NCI-H146 (cell line): ENCODE data around the gene PDZD2.
"Not testable (repeated sequence)": the region's sequence is repeated elsewhere in the genome, so short reads cannot be mapped to it uniquely, and the experiment has no call there.

Experiments used
- DNase-seq: peaks from one replicate; lab custom pipeline; 2025; lab: John Stamatoyannopoulos, UW

PDZD2 gene

DNA sequence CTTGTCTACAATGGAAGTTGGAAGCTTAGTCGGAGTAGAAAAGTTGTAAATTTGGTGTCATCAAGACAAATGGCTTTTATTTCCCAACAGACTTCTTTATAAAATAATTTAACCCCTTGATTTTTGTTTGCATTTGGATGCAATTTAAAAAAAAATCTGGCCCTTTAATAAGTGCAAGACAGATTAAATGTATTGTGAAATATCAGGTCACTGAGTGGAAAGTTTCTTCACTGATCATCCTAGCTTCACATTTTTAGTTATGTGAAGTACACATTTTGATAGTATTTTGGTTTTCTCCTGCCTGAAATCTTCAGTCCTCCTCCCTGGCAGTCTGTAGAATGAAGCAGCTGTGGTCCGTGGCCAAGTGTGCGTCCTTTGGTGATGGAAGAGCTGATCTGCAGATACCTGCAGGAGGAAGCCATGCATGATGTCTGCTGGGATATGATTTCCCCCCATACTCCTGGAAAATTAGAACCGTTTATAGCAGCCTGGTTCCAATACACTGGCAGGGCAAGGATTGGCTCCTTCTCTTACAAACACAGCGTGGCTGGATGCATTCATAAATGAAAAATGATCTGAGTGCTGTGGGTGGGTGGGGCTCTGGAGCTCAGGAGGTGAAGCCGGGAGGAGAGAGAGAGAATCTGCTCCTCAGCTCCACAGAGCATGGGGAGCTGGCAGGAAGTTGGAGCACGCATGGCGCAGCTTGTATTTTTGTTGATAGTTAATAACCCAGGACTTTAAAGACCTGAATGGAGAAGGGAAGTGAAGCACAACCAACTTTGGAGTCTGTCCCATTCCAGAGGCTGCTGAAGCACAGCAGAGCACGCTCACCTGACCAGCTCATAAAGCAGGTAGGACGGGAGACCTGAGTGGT, 296.8 kb downstream of the PDZD2 start:
- no peak for DNase-seq

DNA sequence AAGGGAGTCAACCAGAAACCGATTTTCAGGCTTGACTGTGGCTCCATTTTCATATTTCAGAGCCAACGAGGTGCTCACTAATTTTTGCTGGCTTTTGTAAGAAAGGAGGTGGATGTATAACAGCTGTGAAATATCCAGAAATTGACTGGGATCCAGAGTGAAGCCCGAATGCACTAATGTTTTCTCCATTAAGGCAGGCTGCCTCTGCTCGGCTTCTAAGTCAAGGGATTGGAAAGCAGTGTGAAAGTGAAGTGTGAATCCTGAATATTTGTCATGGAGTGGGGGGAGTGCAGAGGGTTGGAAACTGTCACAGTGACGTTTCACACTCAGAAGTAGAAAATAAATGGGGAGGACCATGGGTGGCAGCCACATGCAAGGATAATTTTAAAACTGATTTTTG, 297.8 kb downstream of the PDZD2 start:
- DNase-seq = no peak

GRCh38 chr5:31937226-31937625, 298.3 kb downstream of the PDZD2 start:
- DNase-seq = no peak

DNA sequence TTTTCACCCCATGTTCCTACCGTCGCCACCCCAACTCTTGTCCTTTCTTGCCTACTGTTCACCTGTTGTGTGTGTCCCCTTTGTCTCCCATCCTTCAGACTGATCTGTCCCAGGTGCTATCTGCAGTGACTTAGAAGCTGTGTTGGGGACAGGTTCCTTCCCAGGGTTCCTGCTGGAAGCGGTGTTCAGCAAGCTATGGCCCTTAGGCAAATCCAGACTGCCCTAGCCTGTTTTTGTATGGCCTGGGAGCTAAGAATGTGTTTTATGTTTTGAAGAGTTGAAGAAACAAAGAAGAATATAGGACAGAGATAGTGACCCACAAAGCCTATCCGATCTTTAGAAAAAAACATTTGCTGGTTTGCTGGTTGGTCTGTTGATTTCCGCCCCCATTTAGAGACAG, 298.8 kb downstream of the PDZD2 start:
- DNase-seq = no peak

DNA sequence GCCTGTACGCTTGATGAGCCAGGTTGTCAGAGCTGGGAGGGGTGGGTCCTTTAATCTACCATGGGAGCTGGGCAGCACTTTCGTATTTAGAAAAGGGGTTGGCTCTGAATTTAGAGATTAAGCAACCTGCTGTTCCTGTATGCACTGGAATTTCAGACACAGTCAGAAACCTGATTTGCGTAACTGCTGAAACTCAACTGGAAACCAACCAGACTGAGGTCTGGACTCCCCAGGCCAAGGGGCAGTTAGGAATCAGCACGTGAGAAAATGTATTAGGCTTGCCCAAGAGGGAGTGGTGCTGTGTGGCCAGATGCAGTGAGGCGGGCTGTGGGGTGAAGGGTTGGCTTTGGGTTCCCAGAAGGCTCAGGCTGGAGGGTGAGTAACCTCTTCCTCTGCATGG, 300.2 kb downstream of the PDZD2 start:
- no peak for DNase-seq

- no peak for DNase-seq
Observed at GRCh38 chr5:31941151-31941755, 302.3 kb downstream of the PDZD2 start.

GRCh38 chr5:31942546-31942945, 303.6 kb downstream of the PDZD2 start:
- DNase-seq = no peak

DNA sequence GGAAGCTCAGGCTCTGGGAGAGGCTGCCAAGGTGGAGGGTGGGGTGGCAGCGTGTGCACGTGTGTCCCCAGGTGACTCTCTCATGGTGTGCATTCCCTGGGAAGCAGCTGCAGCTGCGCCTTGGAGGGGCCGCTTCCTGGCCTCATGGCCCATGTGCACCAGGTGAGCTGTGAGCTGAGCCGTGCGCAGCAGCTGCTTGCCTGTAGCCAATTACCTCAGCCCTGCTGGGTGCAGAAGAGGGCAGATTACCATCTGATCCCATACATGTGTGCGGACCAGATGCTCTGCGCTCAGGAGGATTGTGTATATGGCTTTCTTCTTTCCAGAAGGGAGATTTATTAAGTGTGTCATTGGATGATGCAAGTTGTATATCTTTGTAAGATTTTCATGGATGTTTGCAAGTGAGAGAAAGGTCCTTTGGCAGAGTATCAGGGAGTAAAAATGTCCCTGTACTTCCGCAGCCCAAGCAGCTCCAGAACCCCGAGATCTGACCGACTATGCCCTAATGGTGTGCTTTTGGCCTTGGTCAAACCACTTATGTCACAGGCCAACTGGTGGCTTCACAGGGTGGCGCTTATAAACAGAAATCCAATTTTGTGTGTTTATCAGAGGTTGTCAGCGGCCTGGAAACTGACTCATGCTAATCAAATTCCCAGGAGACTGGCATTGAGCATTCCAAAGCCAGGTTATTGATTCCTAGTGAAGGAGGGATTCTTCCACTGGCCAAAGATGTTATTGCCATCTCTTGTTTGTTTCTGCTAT, 305.9 kb downstream of the PDZD2 start:
- DNase-seq = peak; percentile 48

GRCh38 chr5:31948006-31948405, 309.1 kb downstream of the PDZD2 start:
- no peak for DNase-seq

- DNase-seq = no peak
Observed at GRCh38 chr5:31952067-31952466, 313.1 kb downstream of the PDZD2 start.

- DNase-seq = no peak
Observed at GRCh38 chr5:31954091-31954490, 315.2 kb downstream of the PDZD2 start.

GRCh38 chr5:31957151-31957550, 318.2 kb downstream of the PDZD2 start:
- DNase-seq = no peak

DNA sequence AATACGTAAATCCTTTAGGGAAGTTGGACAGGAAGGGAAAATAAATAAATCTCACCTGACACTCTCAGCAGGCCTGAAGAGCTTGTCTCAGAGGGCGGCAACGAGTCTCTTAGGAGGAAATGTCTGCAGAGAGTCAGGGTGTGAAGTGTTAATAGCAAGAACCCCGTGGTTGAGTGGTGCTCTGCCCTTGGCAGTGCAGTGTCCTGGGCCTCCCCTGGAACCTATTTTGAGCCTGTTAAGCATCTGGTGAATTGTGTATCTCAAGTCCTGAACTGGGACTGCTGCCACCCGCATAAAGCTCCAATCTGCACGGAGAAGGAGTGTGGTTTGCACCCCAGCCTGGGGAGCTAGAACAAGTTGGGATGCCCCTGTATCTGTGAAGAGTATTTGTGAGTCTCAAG, 323.4 kb downstream of the PDZD2 start:
- no peak for DNase-seq

- no peak for DNase-seq
Observed at GRCh38 chr5:31962871-31963307, 324.0 kb downstream of the PDZD2 start.

DNA sequence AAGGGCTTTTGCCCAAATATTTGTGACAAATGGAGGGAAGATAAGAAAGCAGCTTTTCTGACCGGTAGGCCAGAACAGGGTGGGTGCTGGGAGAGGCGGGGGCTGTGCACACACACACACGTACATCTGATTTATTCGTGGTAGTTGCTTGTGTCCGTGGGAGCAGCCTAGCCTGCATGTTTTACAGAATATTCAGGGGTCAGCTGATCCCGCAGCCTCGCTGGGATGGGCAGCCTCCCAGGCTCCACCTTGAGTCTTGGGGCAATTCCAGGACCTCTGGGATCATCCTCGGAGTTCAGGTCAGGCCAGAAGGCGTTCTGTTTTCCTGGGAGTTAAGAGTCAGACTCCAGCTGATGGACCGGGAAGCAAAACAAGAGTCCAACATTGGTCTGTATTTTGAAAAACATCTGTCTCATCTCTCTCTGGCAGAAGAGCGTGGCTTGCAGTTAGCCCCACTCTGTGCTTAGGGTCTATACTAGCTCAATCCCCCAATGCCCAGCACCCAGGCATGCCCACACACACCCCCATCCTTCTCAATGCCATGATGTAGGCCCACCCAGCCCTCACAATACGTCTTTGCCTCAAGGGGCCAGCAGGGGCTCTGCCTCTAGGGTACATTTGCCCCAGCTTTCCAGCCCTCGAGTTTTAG, 324.6 kb downstream of the PDZD2 start:
- DNase-seq = no peak

GRCh38 chr5:31964007-31964360, 325.1 kb downstream of the PDZD2 start:
- DNase-seq = no peak

DNA sequence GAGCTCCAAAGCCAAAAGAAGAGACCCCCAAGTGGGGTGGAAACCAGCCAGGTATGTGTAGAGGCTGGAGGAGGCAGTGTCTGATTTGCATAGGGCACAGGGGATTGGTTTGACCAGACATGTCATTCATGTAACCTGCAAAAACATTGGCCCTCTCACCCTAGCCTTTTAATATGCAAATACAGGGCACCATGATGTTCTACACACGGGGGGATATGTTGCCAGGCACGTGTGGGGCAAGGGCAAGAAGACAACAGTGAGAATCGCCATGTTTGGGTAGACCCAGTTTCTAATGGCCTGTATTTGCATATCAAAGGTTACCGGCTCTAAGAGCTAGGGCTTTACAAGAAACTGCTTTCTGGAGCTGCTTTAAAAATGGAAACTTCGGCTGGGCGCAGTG, 326.3 kb downstream of the PDZD2 start:
- DNase-seq = no peak

DNA sequence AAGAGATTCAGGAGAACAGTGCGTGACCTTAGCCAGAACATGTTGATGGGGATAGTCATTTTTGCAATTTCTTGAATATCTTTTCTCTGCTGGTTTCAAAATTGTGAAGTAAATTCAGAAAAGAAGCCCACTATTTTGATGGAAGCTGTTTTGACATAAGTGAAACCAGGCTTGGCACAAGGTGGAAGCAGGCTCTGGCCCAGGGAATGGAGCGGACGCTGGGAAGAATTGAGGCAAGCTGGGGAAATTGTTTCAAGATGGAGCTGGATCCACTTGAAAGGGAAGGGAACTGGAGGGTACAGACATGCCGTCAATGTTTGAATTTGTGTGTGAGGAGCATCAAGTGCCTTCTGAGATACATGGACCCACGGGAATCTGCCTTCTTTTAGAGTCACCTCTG, 328.0 kb downstream of the PDZD2 start:
- no peak for DNase-seq

DNA sequence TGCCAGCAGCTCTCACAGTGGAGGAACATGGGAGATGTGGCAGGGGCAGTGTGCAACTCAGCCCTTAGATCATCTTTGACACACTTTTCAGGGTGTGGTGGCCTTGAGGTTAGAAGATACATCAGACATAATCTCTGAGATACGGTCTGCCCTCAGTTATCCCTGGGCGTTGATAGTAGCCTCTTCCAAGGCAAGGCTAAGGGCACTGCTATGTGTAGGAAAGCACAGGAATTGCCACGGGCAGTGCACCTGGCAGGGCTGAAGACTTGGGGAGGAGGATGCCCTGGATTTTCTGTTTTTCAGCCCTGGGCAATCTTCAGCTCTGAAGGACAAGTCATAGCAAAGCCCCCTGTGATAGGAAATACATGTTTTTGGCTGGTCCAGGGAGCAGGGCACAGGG, 328.5 kb downstream of the PDZD2 start:
- DNase-seq = no peak

DNA sequence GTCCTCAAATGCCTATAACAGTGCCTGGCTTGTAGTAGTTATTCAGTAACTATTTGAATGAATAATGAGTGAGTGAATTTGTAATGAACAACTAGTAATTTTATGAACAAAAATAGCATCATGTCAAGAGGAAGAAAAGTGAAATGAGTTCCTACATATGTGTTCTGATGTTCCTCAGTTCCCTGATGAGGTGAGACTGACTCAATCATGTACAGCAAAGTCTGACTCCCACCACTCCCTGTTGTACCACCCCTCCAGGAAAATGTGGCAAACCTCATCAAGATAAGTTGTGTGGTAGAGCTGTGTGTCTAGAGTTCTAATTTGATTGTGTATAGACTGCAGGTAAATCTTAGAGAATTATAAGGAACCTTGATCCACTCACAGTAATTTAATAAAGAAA, 333.6 kb downstream of the PDZD2 start:
- no peak for DNase-seq

DNA sequence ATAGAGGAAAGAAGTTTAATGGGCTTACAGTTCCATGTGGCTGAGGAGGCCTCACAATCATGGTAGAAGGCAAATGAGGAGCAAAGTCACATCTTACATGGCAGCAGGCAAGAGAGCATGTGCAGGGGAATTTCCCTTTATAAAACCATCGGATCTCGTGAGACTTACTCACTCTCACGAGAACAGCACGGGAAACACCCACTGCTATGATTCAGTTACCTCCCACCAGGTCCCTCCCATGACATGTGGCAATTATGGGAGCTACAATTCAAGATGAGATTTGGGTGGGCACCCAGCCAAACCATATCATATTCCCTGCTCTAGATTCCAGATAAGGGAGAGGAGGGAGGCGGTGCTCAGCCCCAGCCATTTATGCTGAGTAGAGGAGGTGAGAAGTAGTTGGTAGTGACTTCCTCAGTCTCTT, 336.3 kb downstream of the PDZD2 start:
- not testable (repeated sequence) for DNase-seq

- DNase-seq = no peak
Observed at GRCh38 chr5:31976169-31976568, 337.2 kb downstream of the PDZD2 start.
